HepG2 (cell line): ENCODE data around the gene RAD9A. TPM values are rescaled to one million over a fixed set of nuclear protein-coding genes. Genes with fewer than 3 reads are reported as not detected.

ENCODE experiments used
- ATAC-seq: fragments of 200-7000 bp; cut with Tn5 transposase; 3 replicates; pipeline ENCODE4 v1.9.1; 2020; ENCODE audit warnings: mild to moderate bottlenecking, moderate library complexity
- BruUV-seq: library from RNA; stranded (reverse); fragments of 400-500 nt; replicated peaks from 2 replicates; lab custom pipeline; 2021; lab: Mats Ljungman, UMichigan
- CTCF ChIA-PET: fragments of 300-600 bp; formaldehyde crosslinking; extraction: SDS; loops from one replicate; lab custom pipeline; 2021; ENCODE audit warnings: low total read pairs, inconsistent platforms, low intra/inter-chr PET ratio; lab: Yijun Ruan, JAX
- POLR2A ChIA-PET: fragments of 350-600 bp; sonication (Branson Sonifier 250); formaldehyde crosslinking; loops from one replicate; lab custom pipeline; 2020; ENCODE audit warnings: antibody characterized with exemption, inconsistent platforms; lab: Yijun Ruan, JAX
- DNase-seq: peaks from one replicate; pipeline ENCODE4 v3.0.0-alpha.2; 2015; ENCODE audit warnings: low spot score
- FAIRE-seq: peaks from 3 replicates; lab custom pipeline; 2011; peaks lifted over from hg19 to GRCh38; lab: Jason Lieb, UNC
- H2AFZ ChIP-seq: one replicate; pipeline ENCODE4 v1.6.1; 2011; ENCODE audit warnings: low read length, inconsistent platforms
- H3K27ac ChIP-seq: fragments of 300-600 bp; 3 replicates; pipeline ENCODE4 v1.8.0; 2011; ENCODE audit warnings: mixed run types, mild to moderate bottlenecking, mixed read lengths, low read length, inconsistent platforms; ENCODE audit not compliant: insufficient read depth; ENCODE audit errors: extremely low read length
- H3K27me3 ChIP-seq, 2 experiments: fragments of 200-600 bp in 1 of 2; 2 replicates in 1 of 2; 3 replicates in 1 of 2; pipeline versions ENCODE4 v1.6.0 to v1.8.0; 2011; ENCODE audit warnings: low read length in 2 of 2, mild to moderate bottlenecking in 2 of 2, moderate library complexity in 2 of 2, inconsistent platforms in 1 of 2; ENCODE audit not compliant: insufficient read depth in 2 of 2, control insufficient read depth in 1 of 2
- H3K36me3 ChIP-seq, 2 experiments: fragments of 200-600 bp in 1 of 2; replicated peaks in 1 of 2; 2 replicates in 1 of 2; 3 replicates in 1 of 2; pipeline versions ENCODE4 v1.5.1 to v1.8.0; 2011; ENCODE audit warnings: low read length in 2 of 2, inconsistent platforms in 1 of 2; ENCODE audit not compliant: insufficient read depth in 2 of 2, control insufficient read depth in 1 of 2
- H3K4me1 ChIP-seq: 2 replicates; pipeline ENCODE4 v1.5.1; 2012; ENCODE audit warnings: low read length, inconsistent platforms; ENCODE audit not compliant: insufficient read depth
- H3K4me2 ChIP-seq: 2 replicates; pipeline ENCODE4 v1.6.0; 2011; ENCODE audit warnings: low read depth, low read length, inconsistent platforms
- H3K4me3 ChIP-seq, 3 experiments: fragments of 200-600 bp in 1 of 3; sonication (generic), shearing (Covaris generic) in 1 of 3; replicated peaks in 1 of 3; 2 replicates each; pipeline ENCODE4 v1.5.1; 2011 to 2016; ENCODE audit warnings: low read length in 3 of 3, inconsistent platforms in 2 of 3, low read depth in 2 of 3, mild to moderate bottlenecking in 2 of 3, control low read depth in 1 of 3, mixed read lengths in 1 of 3; ENCODE audit not compliant: insufficient read depth in 1 of 3
- H3K79me2 ChIP-seq: one replicate; pipeline ENCODE4 v1.6.1; 2011; ENCODE audit warnings: low read length, inconsistent platforms; ENCODE audit not compliant: insufficient read depth
- H3K9ac ChIP-seq: 2 replicates; pipeline ENCODE4 v1.6.0; 2011; ENCODE audit warnings: mild to moderate bottlenecking, low read depth, low read length, inconsistent platforms; ENCODE audit not compliant: insufficient read depth
- H3K9me3 ChIP-seq: 2 replicates; pipeline ENCODE4 v1.5.1; 2012; ENCODE audit warnings: mild to moderate bottlenecking, low read length
- H4K20me1 ChIP-seq: 2 replicates; pipeline ENCODE4 v1.6.0; 2011; ENCODE audit warnings: inconsistent platforms, mild to moderate bottlenecking, low read length, moderate library complexity; ENCODE audit not compliant: insufficient read depth
- EED ChIP-seq: sonication (generic); formaldehyde crosslinking; IDR thresholded peaks from 2 replicates; pipeline ENCODE4 v1.5.0; 2020; ENCODE audit warnings: mild to moderate bottlenecking, missing genetic modification reagents
- FOXC1 ChIP-seq: sonication (generic); formaldehyde crosslinking; IDR thresholded peaks from 2 replicates; pipeline ENCODE4 v1.8.0; 2022; ENCODE audit warnings: mild to moderate bottlenecking, missing genetic modification reagents, borderline replicate concordance
- HNRNPK ChIP-seq: fragments of 200-400 bp; formaldehyde crosslinking; IDR thresholded peaks from 2 replicates; pipeline ENCODE4 v1.6.1; 2018; ENCODE audit warnings: low read length, low read depth, moderate library complexity, mild to moderate bottlenecking; ENCODE audit not compliant: poor library complexity, severe bottlenecking
- MAZ ChIP-seq, 2 experiments: sonication (generic) in 1 of 2; formaldehyde crosslinking in 1 of 2; IDR thresholded peaks; 2 replicates each; pipeline versions ENCODE4 v1.5.0 to v1.6.1; 2012 to 2020; ENCODE audit warnings: low read depth in 2 of 2, mild to moderate bottlenecking in 2 of 2, borderline replicate concordance in 1 of 2, improper control_type of control experiment in 1 of 2, low read length in 1 of 2, missing genetic modification reagents in 1 of 2, moderate library complexity in 1 of 2
- POLR2A ChIP-seq, 2 experiments: IDR thresholded peaks; 2 replicates each; pipeline ENCODE4 v1.6.1; 2011; ENCODE audit warnings: low read depth in 2 of 2, low read length in 2 of 2, mild to moderate bottlenecking in 1 of 2, moderate library complexity in 1 of 2; ENCODE audit not compliant: insufficient read depth in 1 of 2
- POLR2AphosphoS5 ChIP-seq: IDR thresholded peaks from 2 replicates; pipeline ENCODE4 v1.6.1; 2012; ENCODE audit warnings: low read depth, low read length
- SALL1 ChIP-seq: sonication (generic); formaldehyde crosslinking; IDR thresholded peaks from 2 replicates; pipeline ENCODE4 v1.8.0; 2022; ENCODE audit warnings: mild to moderate bottlenecking, missing genetic modification reagents
- SOX6 ChIP-seq, 2 experiments: fragments of 450-650 bp in 1 of 2; sonication (generic) in 1 of 2; formaldehyde crosslinking in 1 of 2; IDR thresholded peaks; 2 replicates each; pipeline versions ENCODE4 v1.4.0 to v1.6.1; 2017 to 2020; ENCODE audit warnings: antibody characterized with exemption in 1 of 2, mild to moderate bottlenecking in 1 of 2, missing genetic modification reagents in 1 of 2
- ZFX ChIP-seq: sonication (generic); formaldehyde crosslinking; IDR thresholded peaks from 2 replicates; pipeline ENCODE4 v1.4.0; 2020; ENCODE audit warnings: mild to moderate bottlenecking, low read depth, missing genetic modification reagents, moderate library complexity
- ZNF546 ChIP-seq: sonication (generic); formaldehyde crosslinking; conservative IDR thresholded peaks from 2 replicates; pipeline ENCODE4 v1.8.1; 2023; ENCODE audit warnings: mild to moderate bottlenecking, missing genetic modification reagents
- ZNF883 ChIP-seq: sonication (generic); formaldehyde crosslinking; IDR thresholded peaks from 2 replicates; pipeline ENCODE4 v1.5.1; 2020; ENCODE audit warnings: mild to moderate bottlenecking, missing genetic modification reagents; ENCODE audit errors: not compliant biosample characterization
- ZSCAN22 ChIP-seq: sonication (generic); formaldehyde crosslinking; IDR thresholded peaks from 2 replicates; pipeline ENCODE4 v1.4.0; 2020; ENCODE audit warnings: mild to moderate bottlenecking, missing genetic modification reagents
- WGBS: methylation state at CpG from one replicate; pipeline ENCODE4 v1.1.6; 2017; ENCODE audit warnings: low lambda C conversion rate; 5-methylcytosine and 5-hydroxymethylcytosine counted together
- in situ Hi-C: cut with HindIII; loops from 2 replicates; pipeline ENCODE4 v1.10.0; 2017; ENCODE audit warnings: low pct_unique_long_range_greater_than_20kb; ENCODE audit not compliant: extremely low pct_ligation_motif_present
- intact Hi-C: fragments of 100-400 bp; cut with micrococcal nuclease; formaldehyde crosslinking; loops from one replicate; pipeline ENCODE4 v1.10.0; 2022; ENCODE audit not compliant: unreplicated experiment
- polyA plus RNA-seq, 8 experiments: library from polyadenylated mRNA; depleted of rRNA in 3 of 8; stranded (reverse) in 7 of 8; unstranded in 1 of 8; fragments of >200 nt; fragmentation: Illumina TruSeq in 4 of 8; extraction: Trizol in 4 of 8; gene quantifications; 2 replicates each; pipeline versions ENCODE4 v1.2.1 to v1.2.3, GENCODE V29; 2011 to 2016; ENCODE audit warnings: low read depth in 4 of 8, missing spikeins in 1 of 8, mixed read lengths in 1 of 8; ENCODE audit not compliant: insufficient read depth in 1 of 8
- total RNA-seq, 5 experiments: library from RNA; depleted of rRNA; stranded (reverse); fragments of >200 nt; fragmentation: Illumina TruSeq; extraction: Trizol; gene quantifications; 2 replicates each; pipeline ENCODE4 v1.2.3, GENCODE V29; 2016; ENCODE audit warnings: low read depth in 1 of 5
- TF ChIP-seq, protein P1 (sequence below): sonication (generic); formaldehyde crosslinking; IDR thresholded peaks from 2 replicates; pipeline ENCODE4 v1.4.0; 2020; ENCODE audit warnings: missing genetic modification reagents
- TF ChIP-seq, protein P2 (sequence below): sonication (generic); formaldehyde crosslinking; IDR thresholded peaks from 2 replicates; pipeline ENCODE4 v1.5.0; 2020; ENCODE audit warnings: mild to moderate bottlenecking, missing genetic modification reagents
- TF ChIP-seq, protein P3 (sequence below): IDR thresholded peaks from 2 replicates; pipeline ENCODE4 v1.6.1; 2016; ENCODE audit warnings: missing genetic modification reagents, missing compliant biosample characterization

Gene RAD9A
- total and polyA plus RNA-seq, 2 of the 13 experiments (the other 11 are each of a cell fraction or from before 2014, with no cell fraction given): 10.1 to 15.7 TPM

DNA sequence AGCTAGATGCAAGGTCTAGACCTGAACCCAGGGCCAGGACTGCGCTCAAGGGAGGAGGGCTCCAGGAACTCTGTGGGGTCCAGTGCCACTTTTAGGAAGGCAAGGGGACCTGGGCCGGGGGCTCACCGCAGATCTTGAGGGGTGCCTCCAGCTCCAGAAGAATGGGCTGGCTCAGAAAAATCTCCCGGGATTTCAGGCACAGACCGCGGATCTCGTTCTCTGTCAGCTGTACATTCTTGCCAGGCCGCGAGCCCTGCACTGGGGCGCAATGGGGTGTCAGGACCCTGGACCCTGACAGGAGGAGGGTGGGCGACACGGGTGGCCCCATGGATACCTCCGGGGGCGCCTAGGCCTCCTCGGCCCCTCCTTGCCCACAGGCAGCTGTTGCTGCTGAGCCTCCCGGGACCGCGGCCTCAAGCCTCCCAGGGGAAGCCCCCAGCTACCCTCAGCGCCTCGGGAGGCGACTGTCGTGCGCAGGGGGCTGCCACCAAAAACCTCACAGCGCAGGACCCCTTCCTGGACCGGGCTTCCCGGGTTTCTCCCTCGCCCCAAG is 9.2 kb downstream of the RAD9A start (continued):
- TF ChIP-seq SOX6 (IDR thresholded peaks at IDR 0.05): no peak
- no peak for TF ChIP-seq SOX6 (CRISPR knock-in tag; IDR thresholded peaks at IDR 0.05)
- no peak for TF ChIP-seq POLR2AphosphoS5

DNA sequence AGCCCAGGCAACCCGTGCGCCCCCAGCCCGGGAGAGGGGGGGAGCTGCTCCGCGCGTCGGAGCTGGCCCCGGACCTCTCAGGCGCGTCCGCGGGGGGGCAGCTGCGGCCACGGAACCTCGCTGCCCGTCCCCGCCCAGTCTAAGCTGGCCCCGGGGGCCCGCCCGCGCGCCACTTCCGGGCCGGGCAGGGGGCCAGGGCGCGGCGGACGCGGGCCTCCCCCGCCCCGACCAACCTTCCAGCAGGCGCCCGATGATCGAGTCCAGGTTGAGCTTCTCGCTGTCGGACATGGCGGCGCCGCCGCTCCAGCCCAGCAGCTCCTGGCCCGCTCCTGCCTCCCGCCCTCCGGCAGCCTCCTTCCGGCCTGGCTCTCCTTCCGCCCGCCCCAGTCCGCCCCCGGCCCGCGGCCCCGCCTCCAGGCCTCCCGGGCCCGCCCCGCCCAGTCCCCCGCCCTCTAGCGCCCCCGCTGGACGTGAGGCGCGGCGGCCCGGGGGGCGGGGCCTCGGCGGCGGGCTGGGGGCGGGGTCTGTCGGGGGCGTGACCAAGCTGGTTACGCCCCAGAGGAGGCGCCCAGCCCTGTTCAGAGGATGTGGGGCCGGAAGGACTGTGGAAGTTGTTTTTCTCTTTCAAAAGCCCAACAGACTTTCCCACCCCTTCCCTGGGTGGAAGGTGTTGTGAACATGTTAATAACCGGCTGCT is 9.9 kb downstream of the RAD9A start, which contains the start of gene PPP1CA:
Gene PPP1CA, minus strand, starts transcription at position 364 of the 697 bp plus-strand sequence. Its CDS starts 76 bp downstream, at position 288.
- peak within 1 kb of the TSS; percentile 84 for H3K27ac ChIP-seq
- CTCF ChIA-PET: interaction anchor here (1.0 kb wide), 2 partner anchors 82 to 104 kb away, joined by 3 to 6 read pairs; partner anchors contain the start of genes AIP and PITPNM1
- POLR2A ChIA-PET: interaction anchor here (0.6 to 6.2 kb wide), 29 partner anchors 9 to 229 kb away, joined by 3 to 81 read pairs (median 5); partner anchors contain the start of genes AIP, ANKRD13D, CLCF1 and CORO1B
- peak; percentile 85 for FAIRE-seq
- peak within 1 kb of the TSS; percentile 77 to 98 (median 94) for H3K4me3 ChIP-seq
- peaks cover 58% of the 10 kb centered on the region for H3K4me1 ChIP-seq
- peak; percentile 78 for ATAC-seq
- DNase-seq: peak; percentile 75
- H3K9ac ChIP-seq: peak within 1 kb of the TSS; percentile 93
- no peak within 1 kb of the TSS for H2AFZ ChIP-seq
- in situ Hi-C loops: loop anchor here (5.0 kb wide), 2 partner anchors 66 to 106 kb away; partner anchors contain the start of genes CDK2AP2, PITPNM1 and TMEM134
- no peaks in the 10 kb centered on the region for H3K27me3 ChIP-seq
- H3K36me3 ChIP-seq: peaks cover 14 to 21% of the 10 kb centered on the region in 2 experiments; a peak in 3 of 5 replicates
- no peaks in the 10 kb centered on the region for H3K9me3 ChIP-seq
- no TSS peak for BruUV-seq
- intact Hi-C loops: no loop called here
- H4K20me1 ChIP-seq: peaks cover 3% of the 10 kb centered on the region; the same call in 1 of the 2 replicates
- WGBS: 0% methylated on average over 4 of the region's 73 CpGs
- peaks cover 14% of the 10 kb centered on the region for H3K79me2 ChIP-seq
- peak within 1 kb of the TSS; percentile 88 for H3K4me2 ChIP-seq
- TF ChIP-seq, protein P1, sequence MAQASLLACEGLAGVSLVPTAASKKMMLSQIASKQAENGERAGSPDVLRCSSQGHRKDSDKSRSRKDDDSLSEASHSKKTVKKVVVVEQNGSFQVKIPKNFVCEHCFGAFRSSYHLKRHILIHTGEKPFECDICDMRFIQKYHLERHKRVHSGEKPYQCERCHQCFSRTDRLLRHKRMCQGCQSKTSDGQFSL: peak; percentile 89
- TF ChIP-seq POLR2A (IDR thresholded peaks at IDR 0.05; ENCODE audit: insufficient read depth in 1 of 2, low read depth in 2 of 2, low read length in 2 of 2): peak; percentile 69 to 92
- TF ChIP-seq ZNF546: 0 out of 2 replicates have a peak, but pooled peaks have one; percentile 62
- TF ChIP-seq HNRNPK: no peak
- peak; percentile 47; the same call in 1 of the 2 replicates for TF ChIP-seq ZFX
- 0 out of 2 replicates have a peak, but pooled peaks have one; percentile 8 for TF ChIP-seq EED (CRISPR knock-in tag)
- peak; percentile 12; the same call in 1 of the 2 replicates for TF ChIP-seq SALL1 (CRISPR knock-in tag)
- TF ChIP-seq, protein P2, sequence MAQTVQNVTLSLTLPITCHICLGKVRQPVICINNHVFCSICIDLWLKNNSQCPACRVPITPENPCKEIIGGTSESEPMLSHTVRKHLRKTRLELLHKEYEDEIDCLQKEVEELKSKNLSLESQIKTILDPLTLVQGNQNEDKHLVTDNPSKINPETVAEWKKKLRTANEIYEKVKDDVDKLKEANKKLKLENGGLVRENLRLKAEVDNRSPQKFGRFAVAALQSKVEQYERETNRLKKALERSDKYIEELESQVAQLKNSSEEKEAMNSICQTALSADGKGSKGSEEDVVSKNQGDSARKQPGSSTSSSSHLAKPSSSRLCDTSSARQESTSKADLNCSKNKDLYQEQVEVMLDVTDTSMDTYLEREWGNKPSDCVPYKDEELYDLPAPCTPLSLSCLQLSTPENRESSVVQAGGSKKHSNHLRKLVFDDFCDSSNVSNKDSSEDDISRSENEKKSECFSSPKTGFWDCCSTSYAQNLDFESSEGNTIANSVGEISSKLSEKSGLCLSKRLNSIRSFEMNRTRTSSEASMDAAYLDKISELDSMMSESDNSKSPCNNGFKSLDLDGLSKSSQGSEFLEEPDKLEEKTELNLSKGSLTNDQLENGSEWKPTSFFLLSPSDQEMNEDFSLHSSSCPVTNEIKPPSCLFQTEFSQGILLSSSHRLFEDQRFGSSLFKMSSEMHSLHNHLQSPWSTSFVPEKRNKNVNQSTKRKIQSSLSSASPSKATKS (CRISPR knock-in tag): no peak
- peak; percentile 74 for TF ChIP-seq MAZ (IDR thresholded peaks at IDR 0.05; ENCODE audit: borderline replicate concordance, low read depth, low read length)
- peak; percentile 84 for TF ChIP-seq MAZ (CRISPR knock-in tag; IDR thresholded peaks at IDR 0.05; ENCODE audit: low read depth)
- no peak for TF ChIP-seq ZSCAN22 (CRISPR knock-in tag)
- peak; percentile 15; the same call in 1 of the 2 replicates for TF ChIP-seq FOXC1 (CRISPR knock-in tag)
- TF ChIP-seq ZNF883 (CRISPR knock-in tag): peak; percentile 6
- TF ChIP-seq, protein P3, sequence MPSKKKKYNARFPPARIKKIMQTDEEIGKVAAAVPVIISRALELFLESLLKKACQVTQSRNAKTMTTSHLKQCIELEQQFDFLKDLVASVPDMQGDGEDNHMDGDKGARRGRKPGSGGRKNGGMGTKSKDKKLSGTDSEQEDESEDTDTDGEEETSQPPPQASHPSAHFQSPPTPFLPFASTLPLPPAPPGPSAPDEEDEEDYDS: peak; percentile 59
